GM19035 (cell line): ENCODE measurements around the gene TOMM20L.
A peak's percentile ranks its signal among the peaks of the same experiment; 100 is the strongest.
"Not testable (repeated sequence)": the region's sequence is repeated elsewhere in the genome, so short reads cannot be mapped to it uniquely, and the experiment has no call there.

Experiments
- ATAC-seq: cut with Tn5 transposase; IDR thresholded peaks from one replicate; pipeline ENCODE4 v1.9.1; 2021; ENCODE audit not compliant: unreplicated experiment

Gene TOMM20L

DNA sequence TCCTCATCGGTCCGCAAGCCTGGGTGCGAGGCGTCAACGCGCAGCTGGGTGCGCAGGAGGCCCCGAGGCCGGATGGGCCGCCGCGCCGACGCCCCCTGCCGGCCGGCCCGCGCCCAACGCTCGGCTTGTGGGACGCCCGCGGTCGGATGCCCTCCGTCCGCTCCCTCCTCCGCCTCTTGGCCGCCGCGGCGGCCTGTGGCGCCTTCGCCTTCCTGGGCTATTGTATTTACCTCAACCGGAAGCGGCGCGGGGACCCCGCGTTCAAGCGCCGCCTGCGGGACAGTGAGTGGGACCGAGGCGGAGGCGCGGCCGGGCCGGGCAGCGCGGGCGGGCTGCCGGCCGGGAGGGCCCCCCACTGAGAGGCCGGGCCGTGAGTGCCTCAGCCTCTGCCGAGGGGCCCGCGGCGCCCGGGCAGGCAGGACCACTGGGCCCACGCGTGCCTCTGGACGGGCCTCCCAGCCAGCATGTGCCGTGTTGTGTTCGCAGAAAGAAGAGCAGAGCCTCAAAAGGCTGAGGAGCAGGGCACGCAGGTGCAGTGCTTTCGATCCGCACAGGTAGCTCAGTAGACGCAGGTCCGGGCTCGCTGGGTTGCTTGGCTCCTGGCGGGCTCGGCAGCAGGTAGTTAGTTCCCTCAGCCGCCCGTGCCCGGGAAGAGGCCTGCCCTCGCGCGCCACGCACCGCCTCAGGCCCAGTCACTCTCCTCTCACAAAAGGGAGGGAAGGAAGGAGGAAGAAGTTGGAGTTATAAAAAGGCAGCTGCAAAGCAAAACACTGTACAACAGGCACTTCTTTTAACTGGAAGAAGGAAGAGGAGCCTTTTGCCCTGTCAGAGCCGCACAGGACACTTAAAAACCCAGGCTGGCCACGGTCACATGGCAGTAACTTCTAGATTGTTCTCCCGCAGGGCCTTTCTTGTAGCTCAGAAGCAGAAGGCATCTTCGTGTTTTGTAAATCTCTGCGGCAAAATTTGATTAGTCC is at the start of gene TOMM20L:
TOMM20L (plus strand) TSS at position 119 of the 977 bp plus-strand sequence; CDS start at position 147, 28 bp downstream.
- peak; percentile 91 for ATAC-seq

DNA sequence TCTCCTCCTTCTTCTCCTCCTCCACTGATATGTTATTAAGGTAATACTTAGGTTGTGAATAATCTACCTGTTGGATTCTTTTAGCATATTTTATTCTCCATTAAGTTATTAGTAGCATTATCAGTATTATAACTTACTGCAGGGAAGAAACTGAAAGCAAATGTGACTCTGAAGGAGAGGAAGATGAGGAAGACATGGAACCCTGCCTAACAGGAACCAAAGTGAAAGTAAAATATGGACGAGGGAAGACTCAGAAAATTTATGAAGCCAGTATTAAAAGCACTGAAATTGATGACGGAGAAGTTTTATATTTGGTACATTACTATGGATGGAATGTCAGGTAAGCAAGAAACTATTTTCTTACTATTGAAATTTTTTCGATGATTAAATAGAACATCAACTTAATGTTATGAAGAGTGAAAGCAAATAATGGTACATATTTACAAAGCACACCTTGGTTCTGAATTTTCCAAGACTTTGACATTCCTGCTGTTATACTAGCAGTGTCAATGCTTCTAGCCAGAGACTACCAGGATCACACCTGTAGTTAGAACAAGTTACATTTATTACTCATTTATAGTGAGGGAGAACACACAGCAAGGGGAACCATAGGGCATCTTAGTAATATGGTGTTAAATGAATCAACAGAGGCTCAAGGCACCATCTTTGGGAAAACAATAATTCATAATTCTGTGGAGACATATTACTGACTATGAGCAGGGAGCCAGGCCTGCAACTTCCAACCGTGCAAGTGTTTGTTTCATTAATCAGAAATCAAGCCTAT is 42.0 kb upstream of the TOMM20L start:
- ATAC-seq: no peak

DNA sequence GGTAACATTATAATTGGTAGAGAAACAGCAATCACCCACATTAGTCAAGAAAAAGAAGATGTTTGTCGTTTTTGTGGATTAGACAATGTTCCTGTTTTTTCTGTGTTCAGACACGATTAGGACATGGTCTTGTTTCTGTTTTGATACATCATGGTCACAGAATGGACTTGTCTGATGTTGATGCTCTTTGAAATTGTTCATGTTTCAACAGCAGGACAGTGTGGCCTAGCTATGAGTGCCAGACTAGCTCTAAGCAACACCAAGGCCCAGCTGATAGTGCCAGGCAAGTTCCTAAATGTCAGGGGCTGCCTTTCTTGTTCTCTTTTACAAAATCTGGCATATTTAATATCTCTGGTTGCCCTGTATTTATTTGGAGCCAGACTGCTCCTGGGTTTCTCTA is 40.9 kb upstream of the TOMM20L start:
- ATAC-seq: no peak

DNA sequence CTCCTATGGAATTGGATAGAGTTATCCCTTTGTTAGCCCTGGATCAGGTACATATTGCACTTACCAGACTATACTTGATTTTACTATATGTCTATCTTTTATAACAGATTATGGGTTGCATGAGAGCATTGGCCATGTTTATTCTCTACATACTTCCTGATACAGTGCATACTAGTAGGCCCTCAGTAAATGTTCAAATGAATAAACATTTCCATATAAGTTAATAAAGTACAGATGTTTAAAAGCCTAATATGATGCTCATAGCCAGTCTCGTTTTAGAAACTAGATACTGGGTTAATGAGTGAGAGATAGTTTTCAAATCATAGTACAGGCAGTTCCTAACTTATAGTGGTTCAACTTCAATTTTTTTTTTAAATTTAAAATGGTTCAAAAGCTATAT is 39.5 kb upstream of the TOMM20L start:
- no peak for ATAC-seq

DNA sequence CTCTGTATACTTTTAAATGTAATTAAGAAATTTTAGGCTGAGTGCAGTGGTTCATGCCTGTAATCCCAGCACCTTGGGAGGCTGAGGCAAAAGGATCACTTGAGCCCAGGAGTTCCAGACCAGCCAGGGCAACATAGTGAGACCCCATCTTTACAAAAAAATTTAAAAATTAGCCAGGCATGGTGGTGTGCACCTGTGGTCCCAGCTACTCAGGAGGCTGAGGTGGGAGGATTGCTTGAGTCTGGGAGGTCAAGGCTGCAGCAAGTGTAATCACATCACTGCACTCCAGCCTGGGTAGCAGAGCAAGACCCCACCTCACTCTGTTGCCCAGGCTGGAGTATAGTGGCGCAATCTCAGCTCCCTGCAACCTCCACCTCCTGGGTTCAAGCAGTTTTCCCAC is 33.5 kb upstream of the TOMM20L start:
- not testable (repeated sequence) for ATAC-seq

GRCh38 chr14:58362798-58363412 is 32.8 kb upstream of the TOMM20L start:
- no peak for ATAC-seq

DNA sequence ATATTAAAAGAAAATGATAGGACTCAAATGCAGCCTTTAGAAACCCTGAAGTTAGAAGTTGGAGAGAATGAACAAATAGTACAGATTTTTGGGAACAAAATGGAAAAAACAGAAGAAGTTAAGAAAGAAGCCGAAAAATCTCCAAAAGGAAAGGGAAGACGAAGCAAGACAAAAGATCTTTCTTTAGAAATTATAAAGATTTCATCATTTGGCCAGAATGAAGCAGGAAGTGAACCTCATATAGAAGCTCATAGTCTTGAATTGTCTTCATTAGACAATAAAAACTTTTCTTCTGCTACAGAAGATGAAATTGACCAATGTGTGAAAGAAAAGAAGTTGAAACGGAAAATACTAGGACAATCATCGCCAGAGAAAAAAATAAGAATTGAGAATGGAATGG is 31.4 kb upstream of the TOMM20L start:
- ATAC-seq: no peak

DNA sequence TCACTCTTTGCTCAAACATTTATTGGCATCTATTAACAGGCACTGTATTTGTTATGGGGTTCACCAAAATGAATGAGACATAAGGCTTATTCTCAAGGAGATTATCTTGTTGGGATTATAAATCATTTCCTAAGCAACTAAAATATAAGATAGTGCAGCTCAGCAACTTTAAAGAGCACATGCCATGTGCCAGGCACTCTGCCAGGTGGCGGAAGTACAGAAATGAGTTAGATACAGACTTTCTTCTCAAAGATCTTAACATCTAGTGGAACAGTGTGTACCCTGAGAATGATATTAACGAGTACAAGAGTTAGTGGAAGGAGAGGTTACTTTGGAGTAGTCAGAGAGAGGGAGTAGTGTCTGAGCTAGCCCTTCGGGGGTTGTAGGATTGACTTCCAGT is 28.4 kb upstream of the TOMM20L start:
- ATAC-seq: no peak

DNA sequence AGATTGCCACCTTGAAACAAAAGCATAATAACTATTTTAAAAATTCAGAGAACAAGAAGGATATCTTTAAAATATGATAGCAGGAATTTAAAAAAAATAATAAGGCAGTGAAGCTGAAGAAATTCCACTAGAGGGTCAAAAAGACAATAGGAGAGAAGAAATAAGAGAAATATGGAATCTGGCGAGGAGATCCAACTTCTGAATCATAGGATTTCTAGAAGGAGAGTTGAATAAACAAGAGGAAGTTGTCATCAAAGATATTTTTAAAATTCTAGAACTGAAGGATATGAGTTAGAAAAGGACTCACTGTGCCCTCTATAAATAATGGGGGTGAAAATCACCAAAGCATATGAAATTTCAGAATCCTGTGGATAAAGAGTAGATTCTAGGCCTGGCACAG is 26.8 kb upstream of the TOMM20L start:
- no peak for ATAC-seq

DNA sequence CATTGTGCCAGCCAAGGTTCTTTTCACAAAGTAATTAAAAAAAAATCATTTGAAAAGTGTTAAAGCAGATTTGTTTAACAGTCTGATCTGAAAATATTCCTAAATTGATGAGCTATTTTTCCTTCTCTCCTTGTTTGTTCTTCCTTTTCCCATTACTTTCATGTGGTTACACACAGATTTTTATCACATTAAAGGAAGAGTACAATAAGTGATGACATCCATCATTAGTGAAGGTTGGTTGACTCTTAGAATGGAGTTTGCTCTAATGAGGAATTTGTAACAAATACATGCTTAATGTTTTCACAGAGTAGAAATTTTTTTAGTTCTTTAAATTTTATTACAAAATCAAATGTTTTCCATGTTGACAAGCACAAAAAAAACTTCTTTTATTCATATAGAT is 18.9 kb upstream of the TOMM20L start:
- no peak for ATAC-seq

DNA sequence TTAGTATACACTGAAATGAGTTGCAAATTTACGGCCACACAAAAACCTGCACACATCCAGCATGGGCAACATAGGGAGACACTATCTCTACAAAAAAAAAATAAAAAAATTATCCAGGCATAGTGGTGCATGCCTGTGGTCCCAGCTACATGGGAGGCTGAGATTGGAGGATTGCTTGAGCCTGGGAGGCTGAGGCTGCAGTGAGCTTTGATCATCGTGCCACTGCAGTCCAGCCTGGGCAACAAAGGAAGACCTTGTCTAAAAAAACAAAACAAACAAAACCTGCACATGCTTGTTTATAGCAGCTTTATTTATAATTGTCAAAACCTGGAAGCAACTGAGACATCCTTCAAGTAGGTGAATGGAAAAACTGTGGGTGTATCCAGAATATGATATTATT is 4.9 kb upstream of the TOMM20L start:
- no peak for ATAC-seq

- no peak for ATAC-seq
Observed at GRCh38 chr14:58395562-58395811, 243 bp upstream of the TOMM20L start.

DNA sequence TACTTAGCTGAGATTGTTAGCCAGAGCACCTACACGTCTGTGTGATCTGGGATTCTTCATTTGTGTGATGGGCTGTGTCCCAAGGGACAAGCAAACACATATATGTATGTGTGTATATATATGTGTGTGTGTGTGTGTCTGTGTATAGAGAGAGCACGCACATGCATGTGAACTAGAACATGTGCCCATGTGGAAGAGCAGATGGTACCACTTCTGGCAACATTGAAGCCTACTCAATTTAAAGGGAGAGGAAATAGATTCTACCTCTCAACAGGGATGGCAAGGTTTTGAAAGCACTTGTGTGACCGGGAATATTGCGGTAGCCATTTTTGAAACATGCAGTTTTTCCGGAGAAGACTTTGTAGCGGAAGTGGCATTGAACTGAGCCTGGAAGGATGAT is 1.4 kb downstream of the TOMM20L start:
- no peak for ATAC-seq

GRCh38 chr14:58398495-58398894 is 2.8 kb downstream of the TOMM20L start:
- ATAC-seq: no peak

DNA sequence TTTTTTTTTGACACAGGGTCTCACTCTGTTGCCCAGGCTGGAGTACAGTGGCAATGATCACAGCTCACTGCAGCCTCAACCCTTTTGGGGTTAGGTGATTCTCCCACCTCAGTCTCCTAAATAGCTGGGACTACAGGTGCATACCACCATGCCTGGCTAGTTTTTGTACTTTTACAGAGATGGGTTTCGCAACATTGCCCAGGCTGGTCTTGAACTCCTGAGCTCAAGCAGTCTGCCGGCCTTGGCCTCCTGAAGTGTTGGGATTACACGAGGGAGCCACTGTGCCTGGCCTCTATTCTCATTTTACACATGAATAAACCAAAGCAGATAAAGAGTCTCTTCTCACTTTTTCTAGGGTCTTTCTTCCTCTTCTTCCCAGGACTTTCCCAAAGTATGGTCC is 3.2 kb downstream of the TOMM20L start:
- ATAC-seq: no peak

- no peak for ATAC-seq
Observed at GRCh38 chr14:58401587-58401986, 5.9 kb downstream of the TOMM20L start.

DNA sequence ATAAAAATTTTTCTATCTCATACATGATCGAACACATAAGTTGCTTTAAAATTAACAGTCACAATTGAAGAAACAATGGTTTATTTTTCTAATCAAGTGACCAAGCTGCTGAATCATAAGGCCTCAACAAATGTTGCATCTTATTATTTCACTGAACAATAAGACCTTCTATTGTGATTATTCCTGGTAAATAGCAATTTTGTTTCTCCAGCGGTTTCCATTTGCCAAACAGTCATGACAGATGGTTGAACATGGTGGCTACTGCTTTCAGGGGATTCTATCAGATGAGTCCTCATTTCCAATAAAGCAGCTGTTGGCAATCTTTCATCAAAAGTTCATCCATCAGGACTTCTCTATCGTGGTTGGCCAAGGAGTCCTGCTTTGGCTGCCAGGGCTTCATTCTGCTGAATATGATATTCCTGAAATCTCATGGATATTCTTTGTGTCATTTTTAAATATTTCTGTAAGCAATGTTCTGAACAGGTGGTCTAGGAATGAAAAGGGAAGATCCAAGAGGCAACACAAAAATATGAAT is 13.0 kb downstream of the TOMM20L start:
- no peak for ATAC-seq

DNA sequence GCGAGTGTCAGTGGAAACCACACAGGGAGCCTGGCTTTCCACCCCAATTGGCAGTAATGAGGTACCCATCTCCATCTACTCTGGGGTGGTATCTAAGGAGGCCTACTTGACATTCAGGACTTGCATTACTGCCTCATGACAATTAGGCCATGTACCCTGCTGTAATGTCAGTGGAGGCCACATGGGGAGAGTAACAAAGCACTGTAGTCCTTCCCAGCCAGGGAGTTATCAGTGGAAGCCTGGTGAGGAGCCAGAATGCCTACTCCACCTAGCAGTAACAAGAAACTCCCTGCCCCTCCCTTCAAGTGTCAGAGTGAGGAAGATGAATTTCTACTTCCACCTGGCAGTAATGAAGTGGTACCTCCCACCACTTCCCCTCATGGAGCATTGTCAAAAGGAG is 19.1 kb downstream of the TOMM20L start:
- ATAC-seq: no peak

DNA sequence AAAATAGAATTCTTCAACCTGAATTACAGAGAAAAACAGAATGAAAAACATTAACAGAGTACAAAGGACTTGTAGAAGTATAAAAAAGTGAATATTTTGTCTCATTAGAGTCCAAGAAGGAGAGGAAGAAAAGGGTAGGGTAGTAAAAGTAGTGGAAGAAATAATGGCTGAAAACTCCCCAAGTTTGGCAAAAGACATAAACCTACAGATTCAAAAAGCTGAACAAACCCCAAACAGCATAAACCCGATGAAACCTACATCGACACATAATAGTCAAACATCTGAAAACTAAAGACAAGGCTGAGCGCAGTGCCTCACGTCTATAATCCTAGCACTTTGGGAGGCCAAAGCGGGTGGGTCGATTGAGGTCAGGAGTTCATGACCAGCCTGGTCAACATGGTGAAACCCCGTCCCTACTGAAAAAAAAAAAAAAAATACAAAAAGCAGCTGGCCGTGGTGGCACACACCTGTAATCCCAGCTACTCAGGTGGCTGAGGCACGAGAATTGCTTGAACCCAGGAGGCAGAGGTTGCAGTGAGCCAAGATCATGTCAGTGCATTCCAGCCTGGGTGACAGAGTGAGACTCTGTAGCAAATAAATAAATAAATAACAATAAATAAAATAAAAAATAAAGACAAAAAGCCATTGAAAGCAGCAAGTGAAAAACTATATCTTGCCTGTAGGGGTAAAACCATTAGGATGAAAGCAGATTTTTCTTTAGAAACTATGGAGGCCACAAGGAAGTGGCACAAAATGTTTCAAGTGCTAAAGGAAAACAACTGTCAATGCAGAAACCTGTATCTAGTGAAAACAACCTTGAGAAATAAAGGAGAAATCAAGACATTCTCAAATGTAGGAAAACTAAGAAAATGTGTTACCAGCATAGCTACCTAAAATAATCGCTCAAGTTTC is 20.2 kb downstream of the TOMM20L start:
- no peak for ATAC-seq

GRCh38 chr14:58416934-58417333 is 21.2 kb downstream of the TOMM20L start:
- ATAC-seq: not testable (repeated sequence)
